GM19240 (cell line): ENCODE measurements around the gene FBXO31.
"Not testable (repeated sequence)": the region's sequence is repeated elsewhere in the genome, so short reads cannot be mapped to it uniquely, and the experiment has no call there.

ENCODE experiments used
- DNase-seq: peaks from one replicate; pipeline ENCODE4 v3.0.0; 2011; ENCODE audit warnings: low spot score; ENCODE audit not compliant: insufficient read length

The FBXO31 gene

GRCh38 chr16:87365021-87365713, 18.4 kb downstream of the FBXO31 start:
- no peak for DNase-seq

- DNase-seq, result no peak
Observed at GRCh38 chr16:87363771-87364455, 19.7 kb downstream of the FBXO31 start.

- DNase-seq, result not testable (repeated sequence)
Observed at GRCh38 chr16:87362828-87363559, 20.6 kb downstream of the FBXO31 start.

- no peak for DNase-seq
Observed at GRCh38 chr16:87361916-87362619, 21.5 kb downstream of the FBXO31 start.

- DNase-seq, result no peak
Observed at GRCh38 chr16:87360862-87361610, 22.5 kb downstream of the FBXO31 start.

- no peak for DNase-seq
Observed at GRCh38 chr16:87359121-87359520, 24.5 kb downstream of the FBXO31 start.

GRCh38 chr16:87358696-87359095, 24.9 kb downstream of the FBXO31 start:
- no peak for DNase-seq

- DNase-seq, result no peak
Observed at GRCh38 chr16:87358250-87358649, 25.3 kb downstream of the FBXO31 start.

- DNase-seq, result no peak
Observed at GRCh38 chr16:87356491-87356853, 27.1 kb downstream of the FBXO31 start.

- DNase-seq, result no peak
Observed at GRCh38 chr16:87353613-87354012, 30.0 kb downstream of the FBXO31 start.

- no peak for DNase-seq
Observed at GRCh38 chr16:87352818-87353217, 30.8 kb downstream of the FBXO31 start.

GRCh38 chr16:87351320-87351698, 32.3 kb downstream of the FBXO31 start:
- no peak for DNase-seq

- DNase-seq, result no peak
Observed at GRCh38 chr16:87350681-87351319, 32.8 kb downstream of the FBXO31 start.

GRCh38 chr16:87350031-87350430, 33.5 kb downstream of the FBXO31 start:
- DNase-seq, result no peak

GRCh38 chr16:87348616-87349157, 34.9 kb downstream of the FBXO31 start:
- DNase-seq, result no peak

- no peak for DNase-seq
Observed at GRCh38 chr16:87347932-87348615, 35.5 kb downstream of the FBXO31 start.

GRCh38 chr16:87346517-87347060, 37.0 kb downstream of the FBXO31 start:
- DNase-seq, result no peak

- DNase-seq, result no peak
Observed at GRCh38 chr16:87345726-87346424, 37.7 kb downstream of the FBXO31 start.
